Measurements from ENCODE around the gene TANC2. TPM values are rescaled to one million over a fixed set of nuclear protein-coding genes. Genes with fewer than 3 reads are reported as not detected.

The TANC2 gene
- total and polyA plus RNA-seq, 5 donors from 2014 or later: 0.96 to 20.0 (median 1.3) TPM

DNA sequence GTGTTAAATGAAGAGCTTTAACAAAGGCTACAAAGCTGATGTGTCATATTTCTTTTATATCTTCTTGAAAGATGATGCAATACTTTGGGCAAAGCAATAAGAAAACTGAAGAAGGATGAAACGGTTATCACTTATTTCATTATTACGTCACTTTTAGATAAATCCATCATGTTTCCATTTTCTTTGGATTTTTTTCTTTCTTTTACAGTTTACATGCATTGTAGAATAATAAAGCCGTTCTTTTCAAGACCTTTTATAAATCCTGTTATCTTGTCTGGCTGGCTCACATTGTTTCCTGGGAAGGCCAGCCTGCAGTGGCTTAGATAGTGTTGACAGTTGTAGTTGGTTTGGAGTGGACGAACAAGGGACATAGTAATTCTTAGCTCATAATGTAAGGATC is 28.9 kb downstream of the TANC2 start:
- Histone ChIP-seq H3K27me3 (ENCODE audit: control insufficient read depth, insufficient read depth, low read length) (no peaks in the 10 kb centered on the region), H3K9me3 (ENCODE audit: control insufficient read depth in 2 of 2, low read length in 2 of 2) (peaks cover 0 to 2% of the 10 kb centered on the region in 2 experiments), H3K4me3 (ENCODE audit: low read depth, low read length) (no peak overlapping the region), H3K27ac (ENCODE audit: insufficient read depth, low read length, poor library complexity, severe bottlenecking) (no peak overlapping the region), H3K36me3 (ENCODE audit: control insufficient read depth, insufficient read depth, low read length) (no peaks in the 10 kb centered on the region), H3K4me1 (ENCODE audit: control insufficient read depth, insufficient read depth, low read length, poor library complexity, severe bottlenecking) (no peaks in the 10 kb centered on the region)
- DNase-seq: no peak
- ATAC-seq (ENCODE audit: low read depth in 2 of 2): no peak
- Mint-ChIP-seq H3K27ac (no peak overlapping the region), H3K36me3 (no peaks in the 10 kb centered on the region), H3K4me3 (no peak overlapping the region), H3K9me3 (peaks cover 0 to 3% (median 0%) of the 10 kb centered on the region in 7 donors), H3K27me3 (peaks cover 4% of the 10 kb centered on the region), H3K4me1 (peaks cover 0 to 9% (median 5%) of the 10 kb centered on the region in 4 donors)

DNA sequence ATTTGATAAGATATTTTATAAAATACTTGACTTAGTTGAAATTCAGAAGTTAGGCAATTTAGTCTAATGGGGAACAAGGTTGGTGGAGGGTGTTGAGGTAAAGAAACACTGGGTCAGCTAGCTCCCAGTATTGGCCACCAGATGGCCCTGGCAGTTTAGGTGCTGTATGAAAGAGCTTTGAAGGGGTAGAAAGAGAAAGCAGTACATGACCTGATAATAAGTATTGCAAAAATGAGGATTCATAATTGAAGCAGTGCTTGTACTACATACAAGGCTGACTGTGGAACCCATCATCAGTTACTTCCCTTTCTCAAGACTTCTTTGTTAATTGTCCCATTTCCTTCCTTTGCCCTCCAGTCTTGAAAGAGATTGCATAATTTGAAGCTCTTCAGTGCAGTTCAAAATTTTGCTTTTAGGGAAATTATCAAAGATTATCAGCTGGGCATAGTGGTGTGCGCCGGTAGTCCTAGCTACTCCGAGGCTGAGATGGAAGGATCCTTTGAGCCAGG is 29.4 kb downstream of the TANC2 start:
- Mint-ChIP-seq H3K4me3 (no peak overlapping the region), H3K27ac (no peak overlapping the region), H3K27me3 (peaks cover 4% of the 10 kb centered on the region), H3K36me3 (no peaks in the 10 kb centered on the region), H3K9me3 (peaks cover 0 to 2% (median 0%) of the 10 kb centered on the region in 7 donors), H3K4me1 (peaks cover 0 to 9% (median 5%) of the 10 kb centered on the region in 4 donors)
- Histone ChIP-seq H3K4me1 (ENCODE audit: control insufficient read depth, insufficient read depth, low read length, poor library complexity, severe bottlenecking) (no peaks in the 10 kb centered on the region), H3K27ac (ENCODE audit: insufficient read depth, low read length, poor library complexity, severe bottlenecking) (no peak overlapping the region), H3K36me3 (ENCODE audit: control insufficient read depth, insufficient read depth, low read length) (no peaks in the 10 kb centered on the region), H3K27me3 (ENCODE audit: control insufficient read depth, insufficient read depth, low read length) (no peaks in the 10 kb centered on the region), H3K4me3 (ENCODE audit: low read depth, low read length) (no peak overlapping the region), H3K9me3 (ENCODE audit: control insufficient read depth in 2 of 2, low read length in 2 of 2) (peaks cover 0 to 2% of the 10 kb centered on the region in 2 experiments)
- peak in 1 of 2 donors; percentile 47 for ATAC-seq (ENCODE audit: low read depth in 2 of 2)
- DNase-seq: peak in 1 of 3 donors; percentile 49

DNA sequence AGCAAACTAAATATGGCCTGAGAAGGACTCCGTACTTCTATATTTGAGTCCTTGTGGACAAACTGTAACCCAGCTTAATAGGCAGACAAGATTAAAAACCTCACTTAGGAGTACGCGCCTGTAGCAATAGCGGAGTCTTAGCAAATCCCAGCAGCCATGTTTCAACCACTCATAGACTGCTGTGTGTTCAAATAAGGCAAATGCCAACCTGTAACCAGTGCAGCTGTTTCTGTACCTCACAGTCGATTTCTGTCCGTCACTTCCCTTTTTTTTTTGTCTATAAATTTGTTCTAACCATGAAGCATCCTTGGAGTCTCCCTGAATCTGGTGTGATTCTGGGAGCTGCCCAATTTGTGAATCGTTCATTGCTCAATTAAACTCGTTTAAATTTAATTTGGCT is 30.2 kb downstream of the TANC2 start:
- ATAC-seq (ENCODE audit: low read depth in 2 of 2): no peak
- no peak for DNase-seq
- peaks cover 0 to 9% (median 1%) of the 10 kb centered on the region in 4 donors for H3K4me1 Mint-ChIP-seq
- H3K36me3 ChIP-seq (ENCODE audit: control insufficient read depth, insufficient read depth, low read length): no peaks in the 10 kb centered on the region
- no peak overlapping the region for H3K4me3 Mint-ChIP-seq
- H3K27me3 ChIP-seq (ENCODE audit: control insufficient read depth, insufficient read depth, low read length): no peaks in the 10 kb centered on the region
- H3K4me3 ChIP-seq (ENCODE audit: low read depth, low read length): no peak overlapping the region
- H3K9me3 ChIP-seq (ENCODE audit: control insufficient read depth in 2 of 2, low read length in 2 of 2): peaks cover 0 to 2% of the 10 kb centered on the region in 2 experiments
- peaks cover 4% of the 10 kb centered on the region for H3K27me3 Mint-ChIP-seq
- H3K27ac ChIP-seq (ENCODE audit: insufficient read depth, low read length, poor library complexity, severe bottlenecking): no peak overlapping the region
- no peaks in the 10 kb centered on the region for H3K36me3 Mint-ChIP-seq
- H3K9me3 Mint-ChIP-seq: peaks cover 0 to 2% (median 0%) of the 10 kb centered on the region in 7 donors
- H3K27ac Mint-ChIP-seq: no peak overlapping the region
- no peaks in the 10 kb centered on the region for H3K4me1 ChIP-seq (ENCODE audit: control insufficient read depth, insufficient read depth, low read length, poor library complexity, severe bottlenecking)

DNA sequence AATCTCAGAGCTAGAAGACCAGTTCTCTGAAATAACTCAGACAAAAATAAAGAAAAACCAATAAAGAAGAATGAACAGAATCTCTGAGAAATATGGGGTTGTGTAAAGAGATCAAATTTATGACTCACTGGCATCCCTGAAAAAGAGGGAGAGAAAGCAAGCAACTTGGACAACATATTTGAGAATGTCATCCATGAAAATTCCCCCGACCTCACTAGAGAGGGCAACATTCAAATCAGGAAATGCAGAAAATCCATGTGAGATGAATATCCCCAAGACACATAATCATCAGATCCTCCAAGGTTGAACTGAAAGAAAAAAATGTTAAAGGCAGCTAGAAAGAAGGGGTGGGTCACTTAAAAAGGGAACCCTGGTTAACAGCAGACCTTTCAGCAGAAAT is 32.1 kb downstream of the TANC2 start:
- no peaks in the 10 kb centered on the region for H3K27me3 ChIP-seq (ENCODE audit: control insufficient read depth, insufficient read depth, low read length)
- H3K9me3 ChIP-seq (ENCODE audit: control insufficient read depth in 2 of 2, low read length in 2 of 2): peaks cover 0 to 2% of the 10 kb centered on the region in 2 experiments
- H3K4me1 Mint-ChIP-seq: peaks cover 0 to 6% (median 1%) of the 10 kb centered on the region in 4 donors
- peaks cover 0 to 7% (median 0%) of the 10 kb centered on the region in 7 donors for H3K9me3 Mint-ChIP-seq
- no peak overlapping the region for H3K27ac Mint-ChIP-seq
- no peaks in the 10 kb centered on the region for H3K36me3 Mint-ChIP-seq
- ATAC-seq (ENCODE audit: low read depth in 2 of 2): no peak
- no peak overlapping the region for H3K4me3 Mint-ChIP-seq
- no peak for DNase-seq
- no peak overlapping the region for H3K4me3 ChIP-seq (ENCODE audit: low read depth, low read length)
- H3K27me3 Mint-ChIP-seq: peaks cover 4% of the 10 kb centered on the region
- H3K27ac ChIP-seq (ENCODE audit: insufficient read depth, low read length, poor library complexity, severe bottlenecking): no peak overlapping the region
- H3K4me1 ChIP-seq (ENCODE audit: control insufficient read depth, insufficient read depth, low read length, poor library complexity, severe bottlenecking): no peaks in the 10 kb centered on the region
- no peaks in the 10 kb centered on the region for H3K36me3 ChIP-seq (ENCODE audit: control insufficient read depth, insufficient read depth, low read length)

DNA sequence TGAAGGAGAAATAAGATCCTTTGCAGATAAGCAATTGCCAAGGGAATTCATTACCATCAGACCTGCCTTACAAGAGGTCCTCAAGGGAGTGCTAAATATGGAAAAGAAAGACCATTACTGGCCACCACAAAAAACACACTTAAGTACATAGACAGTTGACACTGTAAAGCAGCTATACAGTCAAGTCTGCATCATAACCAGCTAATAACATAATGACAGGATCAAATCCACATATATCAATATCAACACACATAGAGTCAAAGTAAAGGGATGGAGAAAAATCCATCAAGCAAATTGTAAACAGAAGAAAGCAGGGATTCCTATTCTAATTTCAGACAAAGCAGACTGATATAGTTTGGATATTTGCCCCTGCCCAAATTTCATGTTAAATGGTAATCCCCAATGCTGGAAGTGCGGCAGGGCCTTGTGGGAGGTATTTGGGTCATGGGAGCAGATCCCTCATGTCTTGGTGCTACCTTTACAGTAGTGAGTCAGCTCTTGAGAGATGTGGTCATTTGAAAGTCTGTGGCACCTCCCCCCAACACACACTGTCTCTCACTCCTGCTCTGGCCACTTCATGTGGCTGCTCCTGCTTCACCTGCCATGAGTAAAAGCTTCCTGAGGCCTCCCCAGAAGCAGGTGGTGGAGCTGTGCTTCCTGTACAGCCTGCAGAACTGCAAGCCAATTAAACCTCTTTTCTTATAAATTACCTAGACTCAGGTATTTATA is 32.8 kb downstream of the TANC2 start:
- Mint-ChIP-seq H3K27me3 (peaks cover 3% of the 10 kb centered on the region), H3K4me3 (no peak overlapping the region), H3K36me3 (no peaks in the 10 kb centered on the region), H3K27ac (no peak overlapping the region), H3K9me3 (peaks cover 0 to 7% (median 0%) of the 10 kb centered on the region in 7 donors), H3K4me1 (peaks cover 0 to 5% (median 2%) of the 10 kb centered on the region in 4 donors)
- Histone ChIP-seq H3K4me1 (ENCODE audit: control insufficient read depth, insufficient read depth, low read length, poor library complexity, severe bottlenecking) (no peaks in the 10 kb centered on the region), H3K9me3 (ENCODE audit: control insufficient read depth in 2 of 2, low read length in 2 of 2) (peaks cover 0 to 2% of the 10 kb centered on the region in 2 experiments), H3K27me3 (ENCODE audit: control insufficient read depth, insufficient read depth, low read length) (no peaks in the 10 kb centered on the region), H3K36me3 (ENCODE audit: control insufficient read depth, insufficient read depth, low read length) (no peaks in the 10 kb centered on the region), H3K4me3 (ENCODE audit: low read depth, low read length) (no peak overlapping the region), H3K27ac (ENCODE audit: insufficient read depth, low read length, poor library complexity, severe bottlenecking) (no peak overlapping the region)
- DNase-seq: no peak
- ATAC-seq (ENCODE audit: low read depth in 2 of 2): no peak

DNA sequence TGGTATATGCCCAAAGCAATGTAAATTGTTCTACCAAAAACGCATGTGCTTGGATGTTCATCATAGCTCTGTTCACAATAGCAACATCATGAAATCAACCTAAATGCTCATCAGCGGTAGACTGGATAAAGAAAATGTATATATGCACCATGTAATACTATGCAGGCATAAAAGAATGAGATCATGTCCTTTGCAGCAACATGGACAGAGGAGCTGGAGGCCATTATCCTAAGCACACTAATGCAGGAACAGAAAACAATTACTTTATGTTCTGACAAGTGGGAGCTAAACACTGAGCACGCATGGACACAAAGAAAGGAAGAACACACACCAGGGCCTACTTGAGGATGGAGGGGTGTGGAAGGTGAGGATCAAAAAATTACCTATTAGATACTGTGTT is 33.7 kb downstream of the TANC2 start:
- peaks cover 0 to 2% of the 10 kb centered on the region in 2 experiments for H3K9me3 ChIP-seq (ENCODE audit: control insufficient read depth in 2 of 2, low read length in 2 of 2)
- H3K4me1 Mint-ChIP-seq: peaks cover 0 to 7% (median 3%) of the 10 kb centered on the region in 4 donors
- no peak for ATAC-seq (ENCODE audit: low read depth in 2 of 2)

DNA sequence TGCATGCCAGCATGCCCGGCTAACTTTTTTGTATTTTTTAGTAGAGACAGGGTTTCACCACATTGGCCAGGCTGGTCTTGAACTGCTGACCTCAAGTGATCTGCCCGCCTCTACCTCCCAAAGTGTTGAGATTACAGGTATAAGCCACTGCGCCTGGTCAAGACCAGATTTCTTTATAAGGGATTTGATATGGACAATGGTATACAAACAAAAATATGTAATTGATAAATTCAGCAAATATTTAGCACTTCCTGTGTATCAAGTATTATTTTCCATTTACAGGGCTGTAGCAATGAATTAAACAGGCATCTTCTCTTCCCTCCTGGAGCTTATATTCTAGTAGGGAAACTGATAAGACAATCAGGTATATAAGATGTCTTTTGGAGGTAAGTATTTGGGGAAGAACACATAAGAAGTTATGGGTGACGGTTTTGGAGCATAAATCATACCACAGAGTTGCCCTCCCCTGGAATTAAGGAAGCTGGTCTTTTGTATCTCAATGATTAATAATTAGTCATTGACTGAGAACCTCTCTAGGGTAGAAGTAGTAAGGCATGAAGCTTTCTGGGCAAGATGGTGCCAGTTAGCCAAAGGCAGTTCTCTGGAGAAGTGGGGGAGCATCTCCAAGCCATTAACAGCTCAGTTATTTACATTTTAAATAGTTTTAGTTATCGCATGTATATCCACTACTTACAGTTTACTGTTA is 35.8 kb downstream of the TANC2 start:
- H3K4me3 ChIP-seq (ENCODE audit: low read depth, low read length): no peak overlapping the region
- ATAC-seq (ENCODE audit: low read depth in 2 of 2): no peak
- Mint-ChIP-seq H3K27ac (no peak overlapping the region), H3K4me1 (peaks cover 0 to 12% (median 1%) of the 10 kb centered on the region in 4 donors), H3K9me3 (peaks cover 0 to 7% (median 0%) of the 10 kb centered on the region in 7 donors), H3K4me3 (no peak overlapping the region), H3K36me3 (no peaks in the 10 kb centered on the region), H3K27me3 (no peaks in the 10 kb centered on the region)
- DNase-seq: no peak
- peaks cover 0 to 2% of the 10 kb centered on the region in 2 experiments for H3K9me3 ChIP-seq (ENCODE audit: control insufficient read depth in 2 of 2, low read length in 2 of 2)
- H3K36me3 ChIP-seq (ENCODE audit: control insufficient read depth, insufficient read depth, low read length): no peaks in the 10 kb centered on the region
- no peaks in the 10 kb centered on the region for H3K4me1 ChIP-seq (ENCODE audit: control insufficient read depth, insufficient read depth, low read length, poor library complexity, severe bottlenecking)
- no peak overlapping the region for H3K27ac ChIP-seq (ENCODE audit: insufficient read depth, low read length, poor library complexity, severe bottlenecking)
- no peaks in the 10 kb centered on the region for H3K27me3 ChIP-seq (ENCODE audit: control insufficient read depth, insufficient read depth, low read length)

More for the DNA sequence above, 33.7 kb downstream of the TANC2 start:
- H3K27me3 ChIP-seq (ENCODE audit: control insufficient read depth, insufficient read depth, low read length): no peaks in the 10 kb centered on the region
- no peak overlapping the region for H3K4me3 ChIP-seq (ENCODE audit: low read depth, low read length)
- peaks cover 0 to 7% (median 0%) of the 10 kb centered on the region in 7 donors for H3K9me3 Mint-ChIP-seq
- no peak overlapping the region for H3K27ac ChIP-seq (ENCODE audit: insufficient read depth, low read length, poor library complexity, severe bottlenecking)
- H3K36me3 Mint-ChIP-seq: no peaks in the 10 kb centered on the region
- DNase-seq: no peak
- H3K4me3 Mint-ChIP-seq: no peak overlapping the region
- no peak overlapping the region for H3K27ac Mint-ChIP-seq
- no peaks in the 10 kb centered on the region for H3K36me3 ChIP-seq (ENCODE audit: control insufficient read depth, insufficient read depth, low read length)
- H3K4me1 ChIP-seq (ENCODE audit: control insufficient read depth, insufficient read depth, low read length, poor library complexity, severe bottlenecking): no peaks in the 10 kb centered on the region
- H3K27me3 Mint-ChIP-seq: no peaks in the 10 kb centered on the region
